ENCODE data around the gene LRCH4.

GRCh38 chr7:100606313-100606712 is 20.4 kb upstream of the LRCH4 start:
- TF ChIP-seq CTCF (IDR thresholded peaks at IDR 0.05) (no peak), POLR2A (IDR thresholded peaks at IDR 0.05; ENCODE audit: low read depth) (no peak), POLR2AphosphoS5 (IDR thresholded peaks at IDR 0.05) (no peak)

All from esophagus muscularis mucosa (tissue), 3 donors.